ENCODE measurements around the gene MFSD6L.

MFSD6L gene, protein sequence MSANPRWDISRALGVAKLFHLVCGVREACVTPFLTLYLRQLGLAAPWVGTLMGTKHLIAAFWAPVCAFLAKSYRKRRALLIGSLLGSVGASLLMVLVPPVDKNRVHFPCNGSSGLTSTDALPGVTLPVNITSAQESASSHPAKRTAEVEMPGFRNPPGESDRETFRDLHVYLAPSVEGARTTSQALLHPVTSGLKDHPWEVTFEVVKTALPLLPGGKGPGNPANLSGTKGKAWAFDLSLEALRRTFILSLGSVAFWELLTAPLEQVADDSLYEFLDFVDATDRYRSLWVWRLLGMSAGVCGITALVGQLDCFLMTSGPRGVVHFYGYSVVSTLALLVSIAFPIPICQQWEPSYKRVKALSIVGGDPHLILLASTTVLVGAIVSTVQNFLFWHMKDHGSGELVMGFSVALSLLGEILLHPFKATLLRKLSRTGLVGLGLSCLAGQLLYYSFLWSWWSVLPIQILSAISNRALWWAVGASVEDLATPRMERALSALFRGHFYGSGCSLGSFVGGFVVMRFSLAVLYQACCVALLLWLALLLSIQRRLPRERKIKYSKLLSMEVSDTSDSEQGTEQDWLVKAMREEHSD

DNA sequence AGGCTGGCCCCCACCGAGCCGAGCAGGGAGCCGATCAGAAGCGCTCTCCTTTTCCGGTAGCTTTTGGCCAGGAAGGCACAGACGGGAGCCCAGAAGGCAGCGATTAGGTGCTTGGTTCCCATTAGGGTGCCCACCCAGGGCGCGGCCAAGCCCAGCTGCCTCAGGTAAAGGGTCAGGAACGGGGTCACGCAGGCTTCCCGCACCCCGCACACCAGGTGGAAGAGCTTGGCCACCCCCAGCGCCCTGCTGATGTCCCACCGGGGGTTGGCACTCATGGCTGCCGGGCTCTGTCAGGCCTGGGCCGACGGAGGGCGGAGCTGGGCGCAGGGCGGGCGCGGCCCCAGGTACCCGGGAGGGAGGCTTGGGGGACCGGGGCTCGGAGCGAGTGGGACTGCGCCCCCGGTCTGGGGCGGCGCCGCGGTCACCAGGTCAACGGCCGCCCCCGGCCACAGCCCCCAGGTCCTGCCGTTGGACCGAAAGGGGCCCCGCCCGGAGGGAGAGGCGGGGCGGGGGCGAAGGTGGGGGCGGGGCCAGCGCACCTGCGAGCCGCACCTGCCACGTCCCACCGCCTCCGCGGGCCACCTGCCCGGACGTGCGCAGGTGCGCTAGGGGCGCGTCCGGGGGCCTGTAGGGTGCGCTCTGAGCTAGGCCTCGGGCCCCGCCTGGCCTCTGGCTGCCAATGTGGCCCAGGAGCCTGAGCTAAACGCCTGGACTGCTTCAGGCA, at the start of gene MFSD6L:
MFSD6L (minus strand) TSS at position 520 of the 724 bp plus-strand sequence; CDS start at position 275, 245 bp downstream.
- no peaks in the 10 kb centered on the region for H3K36me3 ChIP-seq
- DNase-seq: no peak
- H3K4me3 ChIP-seq: no peak within 1 kb of the TSS
- H3K9me3 ChIP-seq: no peaks in the 10 kb centered on the region
- intact Hi-C loops (cut with DNase I; ENCODE audit: low total_unique reads): no loop called here
- TF ChIP-seq, protein P1, sequence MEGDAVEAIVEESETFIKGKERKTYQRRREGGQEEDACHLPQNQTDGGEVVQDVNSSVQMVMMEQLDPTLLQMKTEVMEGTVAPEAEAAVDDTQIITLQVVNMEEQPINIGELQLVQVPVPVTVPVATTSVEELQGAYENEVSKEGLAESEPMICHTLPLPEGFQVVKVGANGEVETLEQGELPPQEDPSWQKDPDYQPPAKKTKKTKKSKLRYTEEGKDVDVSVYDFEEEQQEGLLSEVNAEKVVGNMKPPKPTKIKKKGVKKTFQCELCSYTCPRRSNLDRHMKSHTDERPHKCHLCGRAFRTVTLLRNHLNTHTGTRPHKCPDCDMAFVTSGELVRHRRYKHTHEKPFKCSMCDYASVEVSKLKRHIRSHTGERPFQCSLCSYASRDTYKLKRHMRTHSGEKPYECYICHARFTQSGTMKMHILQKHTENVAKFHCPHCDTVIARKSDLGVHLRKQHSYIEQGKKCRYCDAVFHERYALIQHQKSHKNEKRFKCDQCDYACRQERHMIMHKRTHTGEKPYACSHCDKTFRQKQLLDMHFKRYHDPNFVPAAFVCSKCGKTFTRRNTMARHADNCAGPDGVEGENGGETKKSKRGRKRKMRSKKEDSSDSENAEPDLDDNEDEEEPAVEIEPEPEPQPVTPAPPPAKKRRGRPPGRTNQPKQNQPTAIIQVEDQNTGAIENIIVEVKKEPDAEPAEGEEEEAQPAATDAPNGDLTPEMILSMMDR (IDR thresholded peaks at IDR 0.05): no peak
- peaks cover 0 to 44% of the 10 kb centered on the region in 2 donors for H3K27me3 ChIP-seq
- no peak within 1 kb of the TSS for H3K27ac ChIP-seq
- peaks cover 0 to 10% (median 6%) of the 10 kb centered on the region in 4 donors for H3K4me1 ChIP-seq

DNA sequence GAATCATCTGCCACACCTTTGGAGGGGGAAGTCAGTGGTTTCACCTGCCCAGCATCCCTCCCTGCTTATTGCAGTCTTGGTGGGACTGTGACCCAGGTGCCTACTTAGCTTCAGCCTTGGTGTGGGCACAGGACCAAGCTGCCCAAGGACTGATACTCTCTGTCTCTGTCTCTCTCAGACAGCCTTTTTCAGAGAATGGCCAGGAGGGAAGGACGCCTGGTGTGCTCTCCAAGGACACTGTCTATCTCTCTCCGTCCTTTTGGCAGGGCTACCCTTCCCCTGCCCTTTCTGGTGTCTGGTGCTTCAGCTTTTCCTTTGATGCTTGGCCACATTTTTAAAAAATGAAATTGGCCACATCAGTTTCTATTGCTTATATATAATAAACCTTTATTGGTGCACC, 48.7 kb upstream of the MFSD6L start:
- Histone ChIP-seq H3K4me3 (no peak overlapping the region), H3K27me3 (peaks cover 0 to 26% of the 10 kb centered on the region in 2 donors), H3K27ac (no peak overlapping the region), H3K9me3 (no peaks in the 10 kb centered on the region), H3K36me3 (no peaks in the 10 kb centered on the region), H3K4me1 (peaks cover 0 to 10% (median 2%) of the 10 kb centered on the region in 4 donors)
- peak in 1 of 2 donors; percentile 11 for DNase-seq
- intact Hi-C loops (cut with DNase I; ENCODE audit: low total_unique reads): loop anchor here (10.0 kb wide), 1 partner anchor 1577 kb away; the partner anchor contains the start of gene MYH8
- TF ChIP-seq, protein P1 (IDR thresholded peaks at IDR 0.05): no peak

DNA sequence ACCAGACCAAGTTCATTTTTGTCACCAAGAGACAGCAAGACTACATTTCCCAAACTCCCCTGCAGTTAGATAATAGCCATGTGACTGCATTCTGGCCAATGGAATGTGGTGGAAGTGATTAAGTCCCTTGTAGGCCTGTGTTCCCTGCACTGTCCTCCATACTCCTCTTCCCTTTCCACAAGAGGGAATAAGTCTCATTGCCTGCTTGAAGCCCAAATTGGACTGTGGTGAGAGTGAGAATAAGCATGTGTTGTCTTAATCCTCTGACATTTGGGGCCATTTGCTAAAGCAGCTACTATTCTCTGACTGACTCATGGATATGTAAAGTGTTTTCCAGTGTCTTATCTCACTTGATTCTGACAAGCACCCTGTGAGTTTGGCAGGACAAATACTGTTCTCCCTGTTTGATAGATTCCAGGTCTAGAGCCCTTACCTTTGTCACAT, 47.6 kb upstream of the MFSD6L start:
- Histone ChIP-seq H3K9me3 (no peaks in the 10 kb centered on the region), H3K4me1 (peaks cover 0 to 11% (median 3%) of the 10 kb centered on the region in 4 donors), H3K27me3 (peaks cover 0 to 18% of the 10 kb centered on the region in 2 donors), H3K27ac (no peak overlapping the region), H3K36me3 (no peaks in the 10 kb centered on the region), H3K4me3 (no peak overlapping the region)
- DNase-seq: no peak
- TF ChIP-seq, protein P1 (IDR thresholded peaks at IDR 0.05): no peak
- intact Hi-C loops (cut with DNase I; ENCODE audit: low total_unique reads): loop anchor here (10.0 kb wide), 1 partner anchor 1578 kb away; the partner anchor contains the start of gene MYH8

DNA sequence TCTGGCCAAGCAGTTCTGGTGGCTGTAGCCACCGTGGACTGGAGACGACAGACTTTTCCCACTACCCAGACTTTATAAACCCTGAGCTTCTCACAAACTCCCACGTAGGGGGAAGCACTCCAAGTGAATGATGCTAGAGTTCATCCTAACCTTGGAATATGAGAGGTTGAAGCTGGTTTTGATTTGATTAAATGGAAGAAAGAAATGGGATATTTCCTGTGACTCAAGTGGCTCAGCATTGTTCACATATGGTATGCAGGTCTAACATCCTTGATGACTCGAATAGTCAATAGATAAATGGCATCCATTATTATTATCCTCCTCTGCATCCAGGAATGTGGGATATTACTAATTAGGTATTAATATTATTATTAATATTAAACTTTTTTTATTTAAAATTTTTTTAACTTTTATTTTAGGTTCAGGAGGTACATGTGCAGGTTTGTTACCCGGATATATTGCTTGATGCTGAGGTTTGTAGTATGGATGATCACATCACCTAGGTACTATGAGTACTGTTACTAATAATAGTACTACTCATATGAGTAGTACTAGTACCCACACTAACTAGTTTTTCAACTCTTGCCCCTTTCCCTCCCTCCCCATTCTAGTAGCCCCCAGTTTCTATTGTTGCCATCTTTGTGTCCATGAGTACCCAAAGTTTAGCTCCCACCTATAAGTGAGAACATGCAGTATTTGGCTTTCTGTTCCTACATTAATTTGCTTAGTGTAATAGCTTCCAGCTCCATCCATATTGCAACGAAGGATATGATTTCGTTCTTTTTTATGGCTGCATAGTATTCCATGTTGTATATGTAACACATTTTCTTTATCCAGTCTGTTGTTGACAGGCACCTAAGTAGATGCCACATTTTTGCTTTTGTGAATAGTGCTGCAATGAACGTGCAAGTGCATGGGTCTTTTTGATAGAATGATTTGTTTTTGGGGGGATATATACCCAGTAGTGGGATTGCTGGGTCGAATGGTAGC, 45.4 kb upstream of the MFSD6L start:
- H3K36me3 ChIP-seq: no peaks in the 10 kb centered on the region
- peaks cover 0 to 4% of the 10 kb centered on the region in 2 donors for H3K27me3 ChIP-seq
- TF ChIP-seq, protein P1 (IDR thresholded peaks at IDR 0.05): no peak
- H3K27ac ChIP-seq: no peak overlapping the region
- H3K4me3 ChIP-seq: no peak overlapping the region
- intact Hi-C loops (cut with DNase I; ENCODE audit: low total_unique reads): loop anchor here (10.0 kb wide), 1 partner anchor 1580 kb away; the partner anchor contains the start of gene MYH8
- H3K9me3 ChIP-seq: no peaks in the 10 kb centered on the region
- peaks cover 0 to 11% (median 3%) of the 10 kb centered on the region in 4 donors for H3K4me1 ChIP-seq
- no peak for DNase-seq
